K562 (cell line): ENCODE results near the gene CEP85L. TPM values are rescaled to one million over a fixed set of nuclear protein-coding genes. Genes with fewer than 3 reads are reported as not detected.

ENCODE experiments used
- CC2D1A ChIP-seq: fragments of 450-650 bp; IDR thresholded peaks from 2 replicates; pipeline ENCODE4 v1.6.1; 2017; ENCODE audit warnings: mild to moderate bottlenecking
- CHD1 ChIP-seq: fragments of 200-600 bp; sonication (generic); IDR thresholded peaks from one replicate; pipeline ENCODE4 v1.6.1; 2012; ENCODE audit warnings: mild to moderate bottlenecking, moderate library complexity, low read length, inconsistent platforms
- CHD4 ChIP-seq: fragments of 200-600 bp; sonication (generic); IDR thresholded peaks from 3 replicates; pipeline ENCODE4 v1.6.1; 2012; ENCODE audit warnings: low read depth, mild to moderate bottlenecking, mixed read lengths, low read length, inconsistent platforms; ENCODE audit not compliant: insufficient read depth, insufficient replicate concordance, poor library complexity, severe bottlenecking
- ETV1 ChIP-seq: fragments of 450-650 bp; conservative IDR thresholded peaks from 2 replicates; pipeline ENCODE4 v1.6.1; 2016; ENCODE audit warnings: missing genetic modification characterization, control low read depth, low read depth, missing compliant biosample characterization
- FOXA1 ChIP-seq: fragments of 450-650 bp; IDR thresholded peaks from 2 replicates; pipeline ENCODE4 v1.6.1; 2016; ENCODE audit warnings: mild to moderate bottlenecking, borderline replicate concordance
- MAFK ChIP-seq: IDR thresholded peaks from 2 replicates; pipeline ENCODE4 v1.6.1; 2011; ENCODE audit warnings: low read length, improper control_type of control experiment
- MECOM ChIP-seq: fragments of 250-450 bp; sonication (Bioruptor Pico); IDR thresholded peaks from 2 replicates; pipeline ENCODE4 v1.8.0; 2022; ENCODE audit warnings: inconsistent platforms
- NFIC ChIP-seq: fragments of 450-650 bp; IDR thresholded peaks from 2 replicates; pipeline ENCODE4 v1.6.1; 2017; ENCODE audit warnings: mild to moderate bottlenecking, inconsistent platforms
- NR1H2 ChIP-seq: sonication (generic); formaldehyde crosslinking; IDR thresholded peaks from 2 replicates; pipeline ENCODE4 v1.4.0; 2020; ENCODE audit warnings: mild to moderate bottlenecking, missing genetic modification reagents
- NR3C1 ChIP-seq: sonication (generic); formaldehyde crosslinking; IDR thresholded peaks from 2 replicates; pipeline ENCODE4 v1.8.1; 2022; ENCODE audit warnings: missing genetic modification reagents
- POLR2G ChIP-seq: fragments of 200-400 bp; formaldehyde crosslinking; IDR thresholded peaks from 2 replicates; pipeline ENCODE4 v1.6.1; 2017; ENCODE audit warnings: low read depth, mild to moderate bottlenecking, antibody characterized with exemption, low read length, moderate library complexity
- RFX7 ChIP-seq: fragments of 250-450 bp; sonication (Bioruptor Pico); IDR thresholded peaks from 2 replicates; pipeline ENCODE4 v1.5.1; 2021; ENCODE audit warnings: mild to moderate bottlenecking
- STAT5A ChIP-seq: IDR thresholded peaks from 2 replicates; pipeline ENCODE4 v1.6.1; 2012; ENCODE audit warnings: low read length, inconsistent platforms, borderline replicate concordance
- YY1 ChIP-seq, 3 experiments: IDR thresholded peaks; 2 replicates each; pipeline ENCODE4 v1.6.1; 2011; ENCODE audit warnings: low read length in 2 of 3, mild to moderate bottlenecking in 2 of 3, moderate library complexity in 2 of 3, borderline replicate concordance in 1 of 3, control low read depth in 1 of 3, low read depth in 1 of 3; ENCODE audit not compliant: insufficient read depth in 3 of 3, insufficient replicate concordance in 2 of 3, control insufficient read depth in 1 of 3, insufficient read length in 1 of 3; ENCODE audit errors: extremely low read depth in 1 of 3
- polyA plus RNA-seq, 8 experiments: library from polyadenylated mRNA; depleted of rRNA in 4 of 8; stranded (reverse) in 5 of 8; unstranded in 3 of 8; fragments of >200 nt; fragmentation: Nextera tagmentation in 2 of 8; fragmentation: Illumina TruSeq in 1 of 8; extraction: Ambion mirVana in 2 of 8; extraction: Trizol in 1 of 8; gene quantifications; 2 replicates each; pipeline versions ENCODE4 v1.2.1 to v1.2.3, GENCODE V29; 2011 to 2014; ENCODE audit warnings: inconsistent platforms in 1 of 8, missing spikeins in 1 of 8
- total RNA-seq, 7 experiments: library from RNA; depleted of rRNA in 6 of 7; stranded (reverse); fragments of >200 nt in 6 of 7; fragmentation: Illumina TruSeq in 2 of 7; extraction: Trizol in 2 of 7; gene quantifications; 2 replicates each; pipeline versions ENCODE4 v1.2.1 to v1.2.3, GENCODE V29; 2011 to 2021; ENCODE audit warnings: low replicate concordance in 1 of 7
- TF ChIP-seq, protein P1 (sequence below): fragments of 250-450 bp; sonication (Bioruptor Pico); IDR thresholded peaks from 2 replicates; pipeline ENCODE4 v1.8.0; 2021; ENCODE audit warnings: mild to moderate bottlenecking, moderate library complexity
- TF ChIP-seq, protein P2 (sequence below): fragments of 450-650 bp; IDR thresholded peaks from 2 replicates; pipeline ENCODE4 v1.6.1; 2016
- TF ChIP-seq, protein P3 (sequence below): fragments of 200-800 bp; sonication (Bioruptor generic); IDR thresholded peaks from 2 replicates; pipeline ENCODE4 v1.6.1; 2017; ENCODE audit warnings: missing genetic modification characterization, missing compliant biosample characterization
- TF ChIP-seq, protein P4 (sequence below): fragments of 450-650 bp; IDR thresholded peaks from 2 replicates; pipeline ENCODE4 v1.6.1; 2017; ENCODE audit warnings: antibody characterized with exemption
- TF ChIP-seq, protein P5 (sequence below): sonication (generic); formaldehyde crosslinking; IDR thresholded peaks from 2 replicates; pipeline ENCODE4 v1.8.1; 2023; ENCODE audit warnings: mild to moderate bottlenecking, missing genetic modification reagents
- TF ChIP-seq, protein P6 (sequence below): fragments of 250-450 bp; sonication (Bioruptor Pico); IDR thresholded peaks from 2 replicates; pipeline ENCODE4 v1.9.0; 2021; ENCODE audit warnings: mild to moderate bottlenecking

Gene CEP85L
- total and polyA plus RNA-seq, 9 of the 15 experiments (the other 6 are each of a cell fraction or from before 2014, with no cell fraction given), result 4.5 to 15.8 (median 8.3) TPM

DNA sequence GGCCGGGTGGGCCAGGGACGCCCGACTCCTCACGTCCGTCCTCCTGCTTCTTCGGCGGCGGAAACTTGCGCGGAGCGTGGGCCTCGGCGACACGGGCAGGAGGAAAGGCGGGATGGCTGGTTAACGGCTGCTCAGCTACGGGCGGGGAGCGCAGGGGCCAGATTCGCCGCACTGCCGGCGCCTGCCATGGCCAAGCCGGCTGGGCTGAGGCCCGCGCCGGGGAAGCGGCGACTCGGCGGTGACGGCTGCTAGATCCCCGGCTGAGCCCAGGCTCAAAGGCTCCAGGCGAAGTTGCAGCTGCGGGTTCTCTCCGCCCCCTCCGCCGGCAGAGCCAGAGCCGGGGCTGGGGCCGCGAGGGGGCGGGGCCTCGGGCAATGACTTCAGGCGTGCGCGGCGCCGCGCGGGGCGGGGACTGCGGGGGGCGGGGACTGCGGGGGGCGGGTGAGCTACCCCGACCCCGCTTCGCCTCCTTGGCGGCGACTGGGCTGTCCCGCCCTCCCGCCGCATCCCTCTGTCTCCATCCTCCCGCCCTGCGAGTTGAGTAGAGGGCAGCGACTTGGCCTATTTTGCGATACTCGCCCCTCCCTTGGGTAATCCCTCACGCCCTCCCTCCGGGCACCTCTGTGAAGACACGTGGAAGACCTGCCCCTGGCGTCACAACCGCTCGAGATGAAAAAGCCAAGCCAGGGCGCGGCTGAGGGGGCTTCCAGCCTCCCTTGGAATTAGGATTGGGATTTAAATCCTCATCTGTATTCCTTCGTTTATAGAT, at the start of gene CEP85L (continued):
- no peak for TF ChIP-seq FOXA1
- TF ChIP-seq, protein P1, sequence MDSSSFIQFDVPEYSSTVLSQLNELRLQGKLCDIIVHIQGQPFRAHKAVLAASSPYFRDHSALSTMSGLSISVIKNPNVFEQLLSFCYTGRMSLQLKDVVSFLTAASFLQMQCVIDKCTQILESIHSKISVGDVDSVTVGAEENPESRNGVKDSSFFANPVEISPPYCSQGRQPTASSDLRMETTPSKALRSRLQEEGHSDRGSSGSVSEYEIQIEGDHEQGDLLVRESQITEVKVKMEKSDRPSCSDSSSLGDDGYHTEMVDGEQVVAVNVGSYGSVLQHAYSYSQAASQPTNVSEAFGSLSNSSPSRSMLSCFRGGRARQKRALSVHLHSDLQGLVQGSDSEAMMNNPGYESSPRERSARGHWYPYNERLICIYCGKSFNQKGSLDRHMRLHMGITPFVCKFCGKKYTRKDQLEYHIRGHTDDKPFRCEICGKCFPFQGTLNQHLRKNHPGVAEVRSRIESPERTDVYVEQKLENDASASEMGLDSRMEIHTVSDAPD (CRISPR knock-in tag), result no peak
- no peak for TF ChIP-seq RFX7 (CRISPR knock-in tag)
- TF ChIP-seq, protein P2, sequence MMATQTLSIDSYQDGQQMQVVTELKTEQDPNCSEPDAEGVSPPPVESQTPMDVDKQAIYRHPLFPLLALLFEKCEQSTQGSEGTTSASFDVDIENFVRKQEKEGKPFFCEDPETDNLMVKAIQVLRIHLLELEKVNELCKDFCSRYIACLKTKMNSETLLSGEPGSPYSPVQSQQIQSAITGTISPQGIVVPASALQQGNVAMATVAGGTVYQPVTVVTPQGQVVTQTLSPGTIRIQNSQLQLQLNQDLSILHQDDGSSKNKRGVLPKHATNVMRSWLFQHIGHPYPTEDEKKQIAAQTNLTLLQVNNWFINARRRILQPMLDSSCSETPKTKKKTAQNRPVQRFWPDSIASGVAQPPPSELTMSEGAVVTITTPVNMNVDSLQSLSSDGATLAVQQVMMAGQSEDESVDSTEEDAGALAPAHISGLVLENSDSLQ, result no peak
- no peak for TF ChIP-seq CC2D1A
- peak; percentile 42; the same call in 1 of the 2 replicates for TF ChIP-seq NR1H2
- TF ChIP-seq, protein P3, sequence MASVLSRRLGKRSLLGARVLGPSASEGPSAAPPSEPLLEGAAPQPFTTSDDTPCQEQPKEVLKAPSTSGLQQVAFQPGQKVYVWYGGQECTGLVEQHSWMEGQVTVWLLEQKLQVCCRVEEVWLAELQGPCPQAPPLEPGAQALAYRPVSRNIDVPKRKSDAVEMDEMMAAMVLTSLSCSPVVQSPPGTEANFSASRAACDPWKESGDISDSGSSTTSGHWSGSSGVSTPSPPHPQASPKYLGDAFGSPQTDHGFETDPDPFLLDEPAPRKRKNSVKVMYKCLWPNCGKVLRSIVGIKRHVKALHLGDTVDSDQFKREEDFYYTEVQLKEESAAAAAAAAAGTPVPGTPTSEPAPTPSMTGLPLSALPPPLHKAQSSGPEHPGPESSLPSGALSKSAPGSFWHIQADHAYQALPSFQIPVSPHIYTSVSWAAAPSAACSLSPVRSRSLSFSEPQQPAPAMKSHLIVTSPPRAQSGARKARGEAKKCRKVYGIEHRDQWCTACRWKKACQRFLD (CRISPR knock-in tag), result peak; percentile 10; the same call in 1 of the 2 replicates
- no peak for TF ChIP-seq MECOM (CRISPR knock-in tag)
- TF ChIP-seq, protein P4, sequence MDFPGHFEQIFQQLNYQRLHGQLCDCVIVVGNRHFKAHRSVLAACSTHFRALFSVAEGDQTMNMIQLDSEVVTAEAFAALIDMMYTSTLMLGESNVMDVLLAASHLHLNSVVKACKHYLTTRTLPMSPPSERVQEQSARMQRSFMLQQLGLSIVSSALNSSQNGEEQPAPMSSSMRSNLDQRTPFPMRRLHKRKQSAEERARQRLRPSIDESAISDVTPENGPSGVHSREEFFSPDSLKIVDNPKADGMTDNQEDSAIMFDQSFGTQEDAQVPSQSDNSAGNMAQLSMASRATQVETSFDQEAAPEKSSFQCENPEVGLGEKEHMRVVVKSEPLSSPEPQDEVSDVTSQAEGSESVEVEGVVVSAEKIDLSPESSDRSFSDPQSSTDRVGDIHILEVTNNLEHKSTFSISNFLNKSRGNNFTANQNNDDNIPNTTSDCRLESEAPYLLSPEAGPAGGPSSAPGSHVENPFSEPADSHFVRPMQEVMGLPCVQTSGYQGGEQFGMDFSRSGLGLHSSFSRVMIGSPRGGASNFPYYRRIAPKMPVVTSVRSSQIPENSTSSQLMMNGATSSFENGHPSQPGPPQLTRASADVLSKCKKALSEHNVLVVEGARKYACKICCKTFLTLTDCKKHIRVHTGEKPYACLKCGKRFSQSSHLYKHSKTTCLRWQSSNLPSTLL, result no peak
- no peak for TF ChIP-seq CHD4
- TF ChIP-seq STAT5A, result no peak
- peak; percentile 83 for TF ChIP-seq POLR2G
- peak; percentile 24 for TF ChIP-seq CHD1
- TF ChIP-seq YY1 (IDR thresholded peaks at IDR 0.05; ENCODE audit: borderline replicate concordance in 1 of 3, control insufficient read depth in 1 of 3, extremely low read depth in 1 of 3, insufficient read depth in 3 of 3, insufficient read length in 1 of 3, insufficient replicate concordance in 2 of 3, low read depth in 1 of 3, low read length in 2 of 3), result peak in 2 of 3 experiments; percentile 21 to 32
- no peak for TF ChIP-seq ETV1 (tag)
- TF ChIP-seq MAFK, result no peak
- TF ChIP-seq, protein P5, sequence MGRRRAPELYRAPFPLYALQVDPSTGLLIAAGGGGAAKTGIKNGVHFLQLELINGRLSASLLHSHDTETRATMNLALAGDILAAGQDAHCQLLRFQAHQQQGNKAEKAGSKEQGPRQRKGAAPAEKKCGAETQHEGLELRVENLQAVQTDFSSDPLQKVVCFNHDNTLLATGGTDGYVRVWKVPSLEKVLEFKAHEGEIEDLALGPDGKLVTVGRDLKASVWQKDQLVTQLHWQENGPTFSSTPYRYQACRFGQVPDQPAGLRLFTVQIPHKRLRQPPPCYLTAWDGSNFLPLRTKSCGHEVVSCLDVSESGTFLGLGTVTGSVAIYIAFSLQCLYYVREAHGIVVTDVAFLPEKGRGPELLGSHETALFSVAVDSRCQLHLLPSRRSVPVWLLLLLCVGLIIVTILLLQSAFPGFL (CRISPR knock-in tag), result no peak
- TF ChIP-seq NFIC, result no peak
- TF ChIP-seq NR3C1, result 0 out of 2 replicates have a peak, but pooled peaks have one; percentile 79
- TF ChIP-seq, protein P6, sequence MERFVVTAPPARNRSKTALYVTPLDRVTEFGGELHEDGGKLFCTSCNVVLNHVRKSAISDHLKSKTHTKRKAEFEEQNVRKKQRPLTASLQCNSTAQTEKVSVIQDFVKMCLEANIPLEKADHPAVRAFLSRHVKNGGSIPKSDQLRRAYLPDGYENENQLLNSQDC (CRISPR knock-in tag), result no peak
